HEK293T (cell line): Measurements from ENCODE around the gene SPIN1.

Experiments
- CTCF ChIA-PET: fragments of 350-600 bp; formaldehyde crosslinking; extraction: SDS; loops from one replicate; lab custom pipeline; 2021; ENCODE audit warnings: antibody characterized with exemption, inconsistent platforms; lab: Yijun Ruan, JAX
- POLR2A ChIA-PET: fragments of 350-600 bp; formaldehyde crosslinking; extraction: SDS; loops from one replicate; lab custom pipeline; 2020; ENCODE audit warnings: antibody characterized with exemption, inconsistent platforms; lab: Yijun Ruan, JAX
- DNase-seq: peaks from one replicate; pipeline ENCODE4 v3.0.0; 2012; ENCODE audit warnings: mixed read lengths; ENCODE audit errors: extremely low spot score
- ARNT ChIP-seq: fragments of 450-650 bp; IDR thresholded peaks from 2 replicates; pipeline ENCODE4 v1.6.1; 2017; ENCODE audit warnings: mild to moderate bottlenecking
- BHLHE40 ChIP-seq: fragments of 450-650 bp; IDR thresholded peaks from 2 replicates; pipeline ENCODE4 v1.6.1; 2016; ENCODE audit warnings: mild to moderate bottlenecking, moderate library complexity, borderline replicate concordance
- CTBP1 ChIP-seq: fragments of 450-650 bp; IDR thresholded peaks from 2 replicates; pipeline ENCODE4 v1.6.1; 2016; ENCODE audit warnings: borderline replicate concordance
- ELF4 ChIP-seq: fragments of 450-650 bp; IDR thresholded peaks from 2 replicates; pipeline ENCODE4 v1.6.1; 2017; ENCODE audit warnings: antibody characterized with exemption
- FOXA1 ChIP-seq: fragments of 450-650 bp; IDR thresholded peaks from 2 replicates; pipeline ENCODE4 v1.6.1; 2016; ENCODE audit warnings: mild to moderate bottlenecking
- FOXK2 ChIP-seq: fragments of 450-650 bp; IDR thresholded peaks from 2 replicates; pipeline ENCODE4 v1.6.1; 2016; ENCODE audit warnings: mild to moderate bottlenecking
- FOXM1 ChIP-seq: fragments of 450-650 bp; IDR thresholded peaks from 2 replicates; pipeline ENCODE4 v1.6.1; 2017; ENCODE audit warnings: mild to moderate bottlenecking, borderline replicate concordance
- HDGF ChIP-seq: fragments of 450-650 bp; IDR thresholded peaks from 2 replicates; pipeline ENCODE4 v1.6.1; 2017; ENCODE audit warnings: antibody characterized with exemption, borderline replicate concordance
- L3MBTL2 ChIP-seq: fragments of 450-650 bp; conservative IDR thresholded peaks from 2 replicates; pipeline ENCODE4 v1.6.1; 2016; ENCODE audit warnings: mild to moderate bottlenecking
- LEF1 ChIP-seq: fragments of 450-650 bp; IDR thresholded peaks from 2 replicates; pipeline ENCODE4 v1.6.1; 2017; ENCODE audit warnings: mild to moderate bottlenecking, borderline replicate concordance
- NFRKB ChIP-seq: fragments of 450-650 bp; IDR thresholded peaks from 2 replicates; pipeline ENCODE4 v1.6.1; 2016; ENCODE audit warnings: mild to moderate bottlenecking, moderate library complexity
- PKNOX1 ChIP-seq: fragments of 450-650 bp; IDR thresholded peaks from 2 replicates; pipeline ENCODE4 v1.6.1; 2016
- SP1 ChIP-seq: fragments of 450-650 bp; IDR thresholded peaks from 2 replicates; pipeline ENCODE4 v1.6.1; 2017
- SUZ12 ChIP-seq: fragments of 450-650 bp; IDR thresholded peaks from 2 replicates; pipeline ENCODE4 v1.6.1; 2016; ENCODE audit warnings: mild to moderate bottlenecking
- TARDBP ChIP-seq: fragments of 450-650 bp; IDR thresholded peaks from 2 replicates; pipeline ENCODE4 v1.6.1; 2016
- ZNF384 ChIP-seq: fragments of 450-650 bp; IDR thresholded peaks from 2 replicates; pipeline ENCODE4 v1.6.1; 2016

SPIN1 gene

GRCh38 chr9:88476491-88477271 lies 88.4 kb downstream of the SPIN1 start:
- ChIA-PET CTCF (no interaction called here), POLR2A (no interaction called here)
- no peak for DNase-seq
- TF ChIP-seq CTBP1 (no peak), ZNF384 (no peak), BHLHE40 (no peak), SP1 (no peak), FOXA1 (no peak), ARNT (no peak), TARDBP (no peak), LEF1 (no peak), NFRKB (no peak), FOXM1 (no peak), FOXK2 (no peak), ELF4 (no peak), L3MBTL2 (no peak)

GRCh38 chr9:88477300-88477751 lies 89.1 kb downstream of the SPIN1 start:
- DNase-seq: no peak
- ChIA-PET CTCF (no interaction called here), POLR2A (no interaction called here)
- TF ChIP-seq ELF4: no peak
- TF ChIP-seq PKNOX1: no peak
- no peak for TF ChIP-seq TARDBP
- no peak for TF ChIP-seq HDGF

- CTCF ChIA-PET: no interaction called here
- TF ChIP-seq PKNOX1: no peak
- no peak for TF ChIP-seq L3MBTL2
- no peak for TF ChIP-seq FOXK2
- TF ChIP-seq NFRKB: no peak
- no peak for TF ChIP-seq FOXA1
- no peak for TF ChIP-seq SP1
- no peak for TF ChIP-seq SUZ12
- no peak for TF ChIP-seq LEF1
- no peak for TF ChIP-seq FOXM1
- no peak for TF ChIP-seq BHLHE40
- TF ChIP-seq CTBP1: no peak
- no peak for TF ChIP-seq HDGF
- TF ChIP-seq ELF4: no peak
- TF ChIP-seq TARDBP: no peak
- TF ChIP-seq ARNT: no peak
- no peak for TF ChIP-seq ZNF384
- no peak for DNase-seq
- POLR2A ChIA-PET: no interaction called here
Measured at GRCh38 chr9:88478246-88478645, 90.0 kb downstream of the SPIN1 start.

- DNase-seq: no peak
- ChIA-PET CTCF (interaction anchor here (0.6 kb wide), 1 partner anchor 17 kb away, joined by 8 read pairs; no protein-coding TSS in a partner anchor), POLR2A (no interaction called here)
- no peak for TF ChIP-seq BHLHE40
- TF ChIP-seq PKNOX1: no peak
- no peak for TF ChIP-seq SP1
- no peak for TF ChIP-seq LEF1
Measured at GRCh38 chr9:88481933-88482332, 93.7 kb downstream of the SPIN1 start.

GRCh38 chr9:88488166-88488565 lies 99.9 kb downstream of the SPIN1 start:
- TF ChIP-seq FOXA1 (no peak), PKNOX1 (no peak), NFRKB (no peak), BHLHE40 (no peak), ELF4 (no peak), LEF1 (no peak), HDGF (no peak), CTBP1 (no peak)
- ChIA-PET POLR2A (no interaction called here), CTCF (no interaction called here)
- DNase-seq: no peak

GRCh38 chr9:88494983-88495721 lies 106.9 kb downstream of the SPIN1 start:
- ChIA-PET CTCF (no interaction called here), POLR2A (no interaction called here)
- no peak for DNase-seq
- TF ChIP-seq LEF1 (no peak), BHLHE40 (no peak), ARNT (no peak), ZNF384 (no peak), ELF4 (no peak), HDGF (no peak), FOXK2 (no peak), TARDBP (no peak)
